NCI-H2029 (cell line): Measurements from ENCODE around the gene TTLL11.
A peak's percentile ranks its signal among the peaks of the same experiment; 100 is the strongest.

Source experiments
- DNase-seq: peaks from one replicate; lab custom pipeline; 2025; lab: John Stamatoyannopoulos, UW

Gene TTLL11

GRCh38 chr9:121852651-121853616, 240.2 kb downstream of the TTLL11 start:
- no peak for DNase-seq

- no peak for DNase-seq
Observed at GRCh38 chr9:121852241-121852640, 240.9 kb downstream of the TTLL11 start.

GRCh38 chr9:121851641-121852091, 241.4 kb downstream of the TTLL11 start:
- DNase-seq, result no peak

GRCh38 chr9:121850366-121850765, 242.7 kb downstream of the TTLL11 start:
- DNase-seq, result no peak

GRCh38 chr9:121849554-121849953, 243.6 kb downstream of the TTLL11 start:
- no peak for DNase-seq

GRCh38 chr9:121844562-121844961, 248.5 kb downstream of the TTLL11 start:
- DNase-seq, result no peak

GRCh38 chr9:121844098-121844497, 249.0 kb downstream of the TTLL11 start:
- peak; percentile 82 for DNase-seq

GRCh38 chr9:121842612-121842978, 250.5 kb downstream of the TTLL11 start:
- no peak for DNase-seq

- DNase-seq, result no peak
Observed at GRCh38 chr9:121841771-121842611, 251.1 kb downstream of the TTLL11 start.

GRCh38 chr9:121840838-121841760, 252.0 kb downstream of the TTLL11 start:
- DNase-seq, result no peak

- DNase-seq, result no peak
Observed at GRCh38 chr9:121839726-121840500, 253.2 kb downstream of the TTLL11 start.

GRCh38 chr9:121838746-121839669, 254.1 kb downstream of the TTLL11 start:
- no peak for DNase-seq

- DNase-seq, result no peak
Observed at GRCh38 chr9:121837113-121837961, 255.8 kb downstream of the TTLL11 start.

GRCh38 chr9:121836366-121836885, 256.7 kb downstream of the TTLL11 start:
- no peak for DNase-seq

- DNase-seq, result no peak
Observed at GRCh38 chr9:121835587-121836365, 257.3 kb downstream of the TTLL11 start.

GRCh38 chr9:121833061-121833460, 260.0 kb downstream of the TTLL11 start:
- DNase-seq, result no peak

- no peak for DNase-seq
Observed at GRCh38 chr9:121831869-121832268, 261.2 kb downstream of the TTLL11 start.
